ENCODE measurements around the gene ZNF543.

DNA sequence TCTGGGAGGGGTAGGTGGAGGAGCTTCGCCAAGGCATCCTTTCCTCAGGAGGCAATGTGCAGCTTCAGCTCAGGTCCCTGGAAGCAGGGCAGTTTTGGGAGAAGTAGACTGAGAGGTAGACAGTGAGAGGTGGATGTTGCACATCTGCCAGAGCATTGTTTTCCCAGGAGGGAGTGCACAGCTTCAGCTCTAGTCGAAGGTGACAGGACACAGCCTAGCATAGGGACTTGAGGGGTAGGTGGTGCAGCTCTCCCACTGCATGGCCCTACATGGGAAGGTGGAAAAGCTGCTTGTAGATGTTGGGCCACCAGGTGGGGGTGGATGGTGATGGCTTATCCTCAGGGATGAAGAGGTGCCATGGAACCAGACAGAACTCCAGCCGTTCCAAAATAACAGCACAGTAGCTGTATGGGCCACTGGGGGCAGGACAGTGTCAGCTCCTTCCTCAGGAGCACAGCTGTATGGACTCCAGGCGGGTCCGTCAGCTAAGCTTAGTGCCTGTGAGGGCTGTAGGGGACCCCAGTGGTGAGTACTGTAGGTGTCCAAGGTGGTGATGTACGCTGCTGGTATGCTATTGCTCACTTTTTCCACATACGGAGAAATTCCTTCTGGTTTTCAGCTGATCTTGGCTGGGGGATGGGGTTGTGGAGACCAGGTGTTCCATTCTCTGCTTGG is 17.4 kb upstream of the ZNF543 start:
- TF ChIP-seq CTCF (IDR thresholded peaks at IDR 0.05; ENCODE audit: low read length): no peak
- TF ChIP-seq EZH2 (optimal IDR thresholded peaks at IDR 0.05; ENCODE audit: low read depth, low read length): no peak
- TF ChIP-seq EZH2phosphoT487 (IDR thresholded peaks at IDR 0.05; ENCODE audit: low read length): no peak

Measured in MM.1S (cell line).